HepG2 (cell line): ENCODE data around the gene MUC4. TPM values are rescaled to one million over a fixed set of nuclear protein-coding genes. Genes with fewer than 3 reads are reported as not detected.

Source experiments
- ATAC-seq: fragments of 200-7000 bp; cut with Tn5 transposase; 3 replicates; pipeline ENCODE4 v1.9.1; 2020; ENCODE audit warnings: mild to moderate bottlenecking, moderate library complexity
- BruUV-seq: library from RNA; stranded (reverse); fragments of 400-500 nt; replicated peaks from 2 replicates; lab custom pipeline; 2021; lab: Mats Ljungman, UMichigan
- CTCF ChIA-PET: fragments of 300-600 bp; formaldehyde crosslinking; extraction: SDS; loops from one replicate; lab custom pipeline; 2021; ENCODE audit warnings: low total read pairs, inconsistent platforms, low intra/inter-chr PET ratio; lab: Yijun Ruan, JAX
- POLR2A ChIA-PET: fragments of 350-600 bp; sonication (Branson Sonifier 250); formaldehyde crosslinking; loops from one replicate; lab custom pipeline; 2020; ENCODE audit warnings: antibody characterized with exemption, inconsistent platforms; lab: Yijun Ruan, JAX
- DNase-seq: peaks from one replicate; pipeline ENCODE4 v3.0.0-alpha.2; 2015; ENCODE audit warnings: low spot score
- FAIRE-seq: peaks from 3 replicates; lab custom pipeline; 2011; peaks lifted over from hg19 to GRCh38; lab: Jason Lieb, UNC
- H2AFZ ChIP-seq: one replicate; pipeline ENCODE4 v1.6.1; 2011; ENCODE audit warnings: low read length, inconsistent platforms
- H3K27ac ChIP-seq: fragments of 300-600 bp; 3 replicates; pipeline ENCODE4 v1.8.0; 2011; ENCODE audit warnings: mixed run types, mild to moderate bottlenecking, mixed read lengths, low read length, inconsistent platforms; ENCODE audit not compliant: insufficient read depth; ENCODE audit errors: extremely low read length
- H3K27me3 ChIP-seq, 2 experiments: fragments of 200-600 bp in 1 of 2; 2 replicates in 1 of 2; 3 replicates in 1 of 2; pipeline versions ENCODE4 v1.6.0 to v1.8.0; 2011; ENCODE audit warnings: low read length in 2 of 2, mild to moderate bottlenecking in 2 of 2, moderate library complexity in 2 of 2, inconsistent platforms in 1 of 2; ENCODE audit not compliant: insufficient read depth in 2 of 2, control insufficient read depth in 1 of 2
- H3K36me3 ChIP-seq, 2 experiments: fragments of 200-600 bp in 1 of 2; replicated peaks in 1 of 2; 2 replicates in 1 of 2; 3 replicates in 1 of 2; pipeline versions ENCODE4 v1.5.1 to v1.8.0; 2011; ENCODE audit warnings: low read length in 2 of 2, inconsistent platforms in 1 of 2; ENCODE audit not compliant: insufficient read depth in 2 of 2, control insufficient read depth in 1 of 2
- H3K4me1 ChIP-seq: 2 replicates; pipeline ENCODE4 v1.5.1; 2012; ENCODE audit warnings: low read length, inconsistent platforms; ENCODE audit not compliant: insufficient read depth
- H3K4me2 ChIP-seq: 2 replicates; pipeline ENCODE4 v1.6.0; 2011; ENCODE audit warnings: low read depth, low read length, inconsistent platforms
- H3K4me3 ChIP-seq, 3 experiments: fragments of 200-600 bp in 1 of 3; sonication (generic), shearing (Covaris generic) in 1 of 3; replicated peaks in 1 of 3; 2 replicates each; pipeline ENCODE4 v1.5.1; 2011 to 2016; ENCODE audit warnings: low read length in 3 of 3, inconsistent platforms in 2 of 3, low read depth in 2 of 3, mild to moderate bottlenecking in 2 of 3, control low read depth in 1 of 3, mixed read lengths in 1 of 3; ENCODE audit not compliant: insufficient read depth in 1 of 3
- H3K79me2 ChIP-seq: one replicate; pipeline ENCODE4 v1.6.1; 2011; ENCODE audit warnings: low read length, inconsistent platforms; ENCODE audit not compliant: insufficient read depth
- H3K9ac ChIP-seq: 2 replicates; pipeline ENCODE4 v1.6.0; 2011; ENCODE audit warnings: mild to moderate bottlenecking, low read depth, low read length, inconsistent platforms; ENCODE audit not compliant: insufficient read depth
- H3K9me3 ChIP-seq: 2 replicates; pipeline ENCODE4 v1.5.1; 2012; ENCODE audit warnings: mild to moderate bottlenecking, low read length
- H4K20me1 ChIP-seq: 2 replicates; pipeline ENCODE4 v1.6.0; 2011; ENCODE audit warnings: inconsistent platforms, mild to moderate bottlenecking, low read length, moderate library complexity; ENCODE audit not compliant: insufficient read depth
- ATF3 ChIP-seq: sonication (generic); formaldehyde crosslinking; IDR thresholded peaks from 2 replicates; pipeline ENCODE4 v1.4.0; 2020; ENCODE audit warnings: missing genetic modification reagents
- ATF6 ChIP-seq: sonication (generic); formaldehyde crosslinking; conservative IDR thresholded peaks from 2 replicates; pipeline ENCODE4 v1.4.0; 2020; ENCODE audit warnings: missing genetic modification reagents
- GPN1 ChIP-seq: sonication (generic); formaldehyde crosslinking; IDR thresholded peaks from 2 replicates; pipeline ENCODE4 v1.5.1; 2020; ENCODE audit warnings: missing genetic modification reagents, borderline replicate concordance
- MAF1 ChIP-seq: sonication (generic); formaldehyde crosslinking; IDR thresholded peaks from 2 replicates; pipeline ENCODE4 v1.5.0; 2020; ENCODE audit warnings: missing genetic modification reagents, borderline replicate concordance
- NFATC3 ChIP-seq: sonication (generic); formaldehyde crosslinking; IDR thresholded peaks from 2 replicates; pipeline ENCODE4 v1.5.1; 2020; ENCODE audit warnings: mild to moderate bottlenecking, missing genetic modification reagents
- PCBP2 ChIP-seq: fragments of 200-400 bp; formaldehyde crosslinking; optimal IDR thresholded peaks from 2 replicates; pipeline ENCODE3; 2018; ENCODE audit warnings: low read length, low read depth; ENCODE audit not compliant: poor library complexity, severe bottlenecking
- PLSCR1 ChIP-seq: sonication (generic); formaldehyde crosslinking; IDR thresholded peaks from 2 replicates; pipeline ENCODE4 v1.5.0; 2020; ENCODE audit warnings: missing genetic modification reagents, mild to moderate bottlenecking, borderline replicate concordance
- SSRP1 ChIP-seq: IDR thresholded peaks from 2 replicates; pipeline ENCODE4 v1.6.1; 2016; ENCODE audit warnings: control low read depth
- TGIF2 ChIP-seq: IDR thresholded peaks from 2 replicates; pipeline ENCODE4 v1.6.1; 2016; ENCODE audit warnings: control low read depth, missing compliant biosample characterization
- ZFP36L1 ChIP-seq: sonication (generic); formaldehyde crosslinking; IDR thresholded peaks from 2 replicates; pipeline ENCODE4 v1.8.0; 2022; ENCODE audit warnings: mild to moderate bottlenecking, missing genetic modification reagents, moderate library complexity
- ZNF225 ChIP-seq: sonication (generic); formaldehyde crosslinking; IDR thresholded peaks from 2 replicates; pipeline ENCODE4 v1.4.0; 2020; ENCODE audit warnings: mild to moderate bottlenecking, missing genetic modification reagents
- ZNF24 ChIP-seq: fragments of 450-650 bp; IDR thresholded peaks from 2 replicates; pipeline ENCODE4 v1.6.1; 2017; ENCODE audit warnings: antibody characterized with exemption, mild to moderate bottlenecking
- ZNF563 ChIP-seq: sonication (generic); formaldehyde crosslinking; IDR thresholded peaks from 2 replicates; pipeline ENCODE4 v1.8.0; 2022; ENCODE audit warnings: mild to moderate bottlenecking, moderate library complexity, missing genetic modification reagents
- ZNF615 ChIP-seq: sonication (generic); formaldehyde crosslinking; IDR thresholded peaks from 2 replicates; pipeline ENCODE4 v1.5.0; 2020; ENCODE audit warnings: mild to moderate bottlenecking, missing genetic modification reagents, borderline replicate concordance
- ZNF674 ChIP-seq: sonication (generic); formaldehyde crosslinking; IDR thresholded peaks from 2 replicates; pipeline ENCODE4 v1.5.0; 2020; ENCODE audit warnings: low read depth, mild to moderate bottlenecking, missing genetic modification reagents
- ZNF781 ChIP-seq: sonication (generic); formaldehyde crosslinking; IDR thresholded peaks from 2 replicates; pipeline ENCODE4 v1.5.1; 2020; ENCODE audit warnings: borderline replicate concordance, mild to moderate bottlenecking, missing genetic modification reagents; ENCODE audit errors: not compliant biosample characterization
- WGBS: methylation state at CpG from one replicate; pipeline ENCODE4 v1.1.6; 2017; ENCODE audit warnings: low lambda C conversion rate; 5-methylcytosine and 5-hydroxymethylcytosine counted together
- in situ Hi-C: cut with HindIII; loops from 2 replicates; pipeline ENCODE4 v1.10.0; 2017; ENCODE audit warnings: low pct_unique_long_range_greater_than_20kb; ENCODE audit not compliant: extremely low pct_ligation_motif_present
- intact Hi-C: fragments of 100-400 bp; cut with micrococcal nuclease; formaldehyde crosslinking; loops from one replicate; pipeline ENCODE4 v1.10.0; 2022; ENCODE audit not compliant: unreplicated experiment
- polyA plus RNA-seq, 8 experiments: library from polyadenylated mRNA; depleted of rRNA in 3 of 8; stranded (reverse) in 7 of 8; unstranded in 1 of 8; fragments of >200 nt; fragmentation: Illumina TruSeq in 4 of 8; extraction: Trizol in 4 of 8; gene quantifications; 2 replicates each; pipeline versions ENCODE4 v1.2.1 to v1.2.3, GENCODE V29; 2011 to 2016; ENCODE audit warnings: low read depth in 4 of 8, missing spikeins in 1 of 8, mixed read lengths in 1 of 8; ENCODE audit not compliant: insufficient read depth in 1 of 8
- total RNA-seq, 5 experiments: library from RNA; depleted of rRNA; stranded (reverse); fragments of >200 nt; fragmentation: Illumina TruSeq; extraction: Trizol; gene quantifications; 2 replicates each; pipeline ENCODE4 v1.2.3, GENCODE V29; 2016; ENCODE audit warnings: low read depth in 1 of 5

MUC4 gene
- total and polyA plus RNA-seq, 2 of the 13 experiments (the other 11 are each of a cell fraction or from before 2014, with no cell fraction given): not detected

- WGBS: 32% methylated on average over 5 of the region's 5 CpGs
- Histone ChIP-seq H3K4me1 (0 out of 2 replicates have a peak, but pooled peaks cover 5% of the 10 kb centered on the region), H4K20me1 (no peaks in the 10 kb centered on the region), H3K36me3 (no peaks in the 10 kb centered on the region), H3K4me3 (no peak overlapping the region), H3K27me3 (peaks cover 0 to 44% of the 10 kb centered on the region in 2 experiments; a peak in 4 of 5 replicates), H3K27ac (no peak overlapping the region), H3K9ac (no peak overlapping the region), H2AFZ (no peak overlapping the region), H3K9me3 (no peaks in the 10 kb centered on the region), H3K4me2 (no peak overlapping the region), H3K79me2 (no peaks in the 10 kb centered on the region)
- intact Hi-C loops: no loop called here
- no TSS peak for BruUV-seq
- no peak for FAIRE-seq
- in situ Hi-C loops: no loop called here
- ChIA-PET POLR2A (no interaction called here), CTCF (no interaction called here)
- no peak for DNase-seq
- TF ChIP-seq PCBP2 (no peak), MAF1 (CRISPR knock-in tag) (no peak), PLSCR1 (CRISPR knock-in tag) (no peak), ZFP36L1 (CRISPR knock-in tag) (no peak), ZNF781 (CRISPR knock-in tag) (no peak)
- ATAC-seq: no peak
These were observed 27.0 kb upstream of the MUC4 start for GRCh38 chr3:195838714-195839113.

- intact Hi-C loops (no loop called here), in situ Hi-C loops (no loop called here)
- FAIRE-seq: no peak
- 24% methylated on average over 14 of the region's 14 CpGs for WGBS
- BruUV-seq: no TSS peak
- no peaks in the 10 kb centered on the region for H4K20me1 ChIP-seq
- H3K27ac ChIP-seq: no peak overlapping the region
- no peaks in the 10 kb centered on the region for H3K36me3 ChIP-seq
- no peak overlapping the region for H3K9ac ChIP-seq
- no peaks in the 10 kb centered on the region for H3K9me3 ChIP-seq
- CTCF ChIA-PET: no interaction called here
- 0 out of 2 replicates have a peak, but pooled peaks cover 5% of the 10 kb centered on the region for H3K4me1 ChIP-seq
- no peak for ATAC-seq
- POLR2A ChIA-PET: no interaction called here
- no peak overlapping the region for H3K4me2 ChIP-seq
- H2AFZ ChIP-seq: no peak overlapping the region
- H3K4me3 ChIP-seq: no peak overlapping the region
- no peaks in the 10 kb centered on the region for H3K79me2 ChIP-seq
- H3K27me3 ChIP-seq: peaks cover 0 to 48% of the 10 kb centered on the region in 2 experiments; a peak in 4 of 5 replicates
- no peak for DNase-seq
- no peak for TF ChIP-seq ZNF674 (CRISPR knock-in tag)
- TF ChIP-seq ATF3 (CRISPR knock-in tag): no peak
- no peak for TF ChIP-seq ZNF24
- no peak for TF ChIP-seq ZNF615 (CRISPR knock-in tag)
- no peak for TF ChIP-seq SSRP1 (CRISPR knock-in tag)
- TF ChIP-seq GPN1 (CRISPR knock-in tag): no peak
- TF ChIP-seq ZNF563 (CRISPR knock-in tag): no peak
- TF ChIP-seq ZNF225 (CRISPR knock-in tag): no peak
- TF ChIP-seq TGIF2 (CRISPR knock-in tag): no peak
- TF ChIP-seq NFATC3 (CRISPR knock-in tag): no peak
- TF ChIP-seq ATF6 (CRISPR knock-in tag): no peak
These were observed 24.9 kb upstream of the MUC4 start for GRCh38 chr3:195836476-195837135.
